ENCODE measurements around the gene TMPRSS11D. TPM values are rescaled to one million over a fixed set of nuclear protein-coding genes. Genes with fewer than 3 reads are reported as not detected.

Gene TMPRSS11D, protein sequence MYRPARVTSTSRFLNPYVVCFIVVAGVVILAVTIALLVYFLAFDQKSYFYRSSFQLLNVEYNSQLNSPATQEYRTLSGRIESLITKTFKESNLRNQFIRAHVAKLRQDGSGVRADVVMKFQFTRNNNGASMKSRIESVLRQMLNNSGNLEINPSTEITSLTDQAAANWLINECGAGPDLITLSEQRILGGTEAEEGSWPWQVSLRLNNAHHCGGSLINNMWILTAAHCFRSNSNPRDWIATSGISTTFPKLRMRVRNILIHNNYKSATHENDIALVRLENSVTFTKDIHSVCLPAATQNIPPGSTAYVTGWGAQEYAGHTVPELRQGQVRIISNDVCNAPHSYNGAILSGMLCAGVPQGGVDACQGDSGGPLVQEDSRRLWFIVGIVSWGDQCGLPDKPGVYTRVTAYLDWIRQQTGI
- polyA plus RNA-seq (2011; rRNA removed) (not detected in 2 replicates), polyA plus RNA-seq (2017; fragmentation: RNase III; extraction: RNeasy Plus Mini Kit Qiagen cat#74134 plus additional on column Dnase treatment) (not detected in 3 replicates), polyA minus RNA-seq (2011; rRNA and poly(A)+ RNA removed) (not detected in 2 replicates)
- polyA plus RNA-seq (2012; cell fraction: cytosol; rRNA removed) = not detected in 2 replicates
- polyA plus RNA-seq (2012; cell fraction: nucleus; rRNA removed) = not detected in 2 replicates

DNA sequence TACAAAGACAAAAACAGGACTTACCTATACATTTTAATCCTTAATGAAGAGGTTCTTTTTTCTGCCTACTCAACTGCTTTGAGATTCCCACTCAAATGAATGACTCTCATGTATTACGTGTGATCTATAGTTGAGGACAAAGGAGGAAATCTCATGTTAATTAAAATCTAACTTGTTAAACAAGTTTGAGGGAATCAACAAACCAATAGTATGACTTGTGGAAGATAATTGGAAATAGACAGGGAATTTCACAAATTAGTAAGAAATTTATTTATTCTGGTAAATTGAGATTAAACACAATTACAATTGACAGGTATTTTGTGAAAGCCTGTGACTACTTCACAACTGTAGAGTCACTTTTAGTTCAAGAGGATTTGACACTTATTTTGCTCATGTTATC lies at the start of gene TMPRSS11D:
TSS of gene TMPRSS11D (minus strand) at position 101 of the 400 bp plus-strand sequence. CDS start at position 32, 69 bp downstream.
- CTCF ChIA-PET = no interaction called here
- ATAC-seq = no peak
- Histone ChIP-seq H3K4me2 (no peak within 1 kb of the TSS), H3K9me3 (no peaks in the 10 kb centered on the region), H3K4me3 (no peak within 1 kb of the TSS), H3K27ac (no peak within 1 kb of the TSS), H3K4me1 (no peaks in the 10 kb centered on the region)
- FAIRE-seq = no peak
- no peak for TF ChIP-seq NR3C1 (IDR thresholded peaks at IDR 0.05)
- no peak for TF ChIP-seq HMGXB4 (CRISPR knock-in tag; IDR thresholded peaks at IDR 0.05; ENCODE audit: borderline replicate concordance)
- no peak for TF ChIP-seq HDAC2 (IDR thresholded peaks at IDR 0.05)
- TF ChIP-seq JUN (IDR thresholded peaks at IDR 0.05) = no peak
- TF ChIP-seq NPAS2 (CRISPR knock-in tag; IDR thresholded peaks at IDR 0.05; ENCODE audit: borderline replicate concordance) = no peak
- no peak for TF ChIP-seq KDM5A (IDR thresholded peaks at IDR 0.05)
- TF ChIP-seq MAZ (IDR thresholded peaks at IDR 0.05; ENCODE audit: borderline replicate concordance, low read depth, low read length) = no peak
- no peak for TF ChIP-seq ZNF302 (CRISPR knock-in tag; IDR thresholded peaks at IDR 0.05)
- no peak for TF ChIP-seq EHMT2 (IDR thresholded peaks at IDR 0.05; ENCODE audit: low read depth)
- no peak for TF ChIP-seq PHF8 (IDR thresholded peaks at IDR 0.05; ENCODE audit: borderline replicate concordance, low read depth)
- no peak for TF ChIP-seq ZSCAN20 (CRISPR knock-in tag; IDR thresholded peaks at IDR 0.05)
- no peak for TF ChIP-seq CEBPB (IDR thresholded peaks at IDR 0.05)
- no peak for TF ChIP-seq BHLHE40 (IDR thresholded peaks at IDR 0.05; ENCODE audit: low read depth, low read length)
- TF ChIP-seq, protein P1, sequence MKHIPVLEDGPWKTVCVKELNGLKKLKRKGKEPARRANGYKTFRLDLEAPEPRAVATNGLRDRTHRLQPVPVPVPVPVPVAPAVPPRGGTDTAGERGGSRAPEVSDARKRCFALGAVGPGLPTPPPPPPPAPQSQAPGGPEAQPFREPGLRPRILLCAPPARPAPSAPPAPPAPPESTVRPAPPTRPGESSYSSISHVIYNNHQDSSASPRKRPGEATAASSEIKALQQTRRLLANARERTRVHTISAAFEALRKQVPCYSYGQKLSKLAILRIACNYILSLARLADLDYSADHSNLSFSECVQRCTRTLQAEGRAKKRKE (CRISPR knock-in tag; IDR thresholded peaks at IDR 0.05; ENCODE audit: low read depth) = no peak
- TF ChIP-seq TP53 (CRISPR knock-in tag; IDR thresholded peaks at IDR 0.05) = no peak
- no peak for TF ChIP-seq RAD21 (conservative IDR thresholded peaks at IDR 0.05 in 1 of 2, IDR thresholded peaks at IDR 0.05 in 1 of 2)
- TF ChIP-seq POLR2AphosphoS2 (conservative IDR thresholded peaks at IDR 0.05; ENCODE audit: low read length) = no peak
- TF ChIP-seq NFE2L2 (conservative IDR thresholded peaks at IDR 0.05; ENCODE audit: low read length) = no peak
- TF ChIP-seq MYC (IDR thresholded peaks at IDR 0.05; ENCODE audit: borderline replicate concordance, low read length) = no peak
- 83% methylated on average over 1 of the region's 1 CpG for WGBS (ENCODE audit: missing lambda C conversion rate)
- DNase-seq (ENCODE audit: low read depth in 1 of 2, low spot score in 1 of 2) = no peak
- POLR2A ChIA-PET = no interaction called here

DNA sequence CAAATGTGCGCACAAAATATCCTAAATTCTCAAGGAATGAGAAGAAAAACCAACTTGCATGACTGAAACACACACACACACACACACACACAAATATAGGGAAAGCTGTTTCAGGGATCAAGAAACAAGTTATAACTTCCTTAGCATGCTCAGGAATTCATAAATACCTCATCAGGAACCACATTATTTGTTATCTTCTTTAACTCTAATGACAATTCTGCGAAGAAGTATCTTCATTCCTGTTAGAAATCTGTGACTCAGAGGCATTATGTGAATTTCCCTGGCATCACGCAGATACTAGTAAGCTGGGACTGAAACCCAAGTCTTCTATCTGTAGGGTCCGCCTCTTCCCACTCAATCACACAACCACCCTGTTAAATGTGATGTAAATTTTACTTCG lies 49.2 kb upstream of the TMPRSS11D start:
- Histone ChIP-seq H3K27ac (no peak overlapping the region), H3K4me1 (no peaks in the 10 kb centered on the region), H3K9me3 (no peaks in the 10 kb centered on the region), H3K4me2 (no peak overlapping the region), H3K4me3 (no peak overlapping the region)
- FAIRE-seq (no peak), DNase-seq (ENCODE audit: low read depth in 1 of 2, low spot score in 1 of 2) (no peak), ATAC-seq (no peak)
- ChIA-PET POLR2A (no interaction called here), CTCF (interaction anchor here (0.6 kb wide), 1 partner anchor 62 kb away, joined by 4 read pairs; no protein-coding TSS in a partner anchor)
- TF ChIP-seq, protein P2, sequence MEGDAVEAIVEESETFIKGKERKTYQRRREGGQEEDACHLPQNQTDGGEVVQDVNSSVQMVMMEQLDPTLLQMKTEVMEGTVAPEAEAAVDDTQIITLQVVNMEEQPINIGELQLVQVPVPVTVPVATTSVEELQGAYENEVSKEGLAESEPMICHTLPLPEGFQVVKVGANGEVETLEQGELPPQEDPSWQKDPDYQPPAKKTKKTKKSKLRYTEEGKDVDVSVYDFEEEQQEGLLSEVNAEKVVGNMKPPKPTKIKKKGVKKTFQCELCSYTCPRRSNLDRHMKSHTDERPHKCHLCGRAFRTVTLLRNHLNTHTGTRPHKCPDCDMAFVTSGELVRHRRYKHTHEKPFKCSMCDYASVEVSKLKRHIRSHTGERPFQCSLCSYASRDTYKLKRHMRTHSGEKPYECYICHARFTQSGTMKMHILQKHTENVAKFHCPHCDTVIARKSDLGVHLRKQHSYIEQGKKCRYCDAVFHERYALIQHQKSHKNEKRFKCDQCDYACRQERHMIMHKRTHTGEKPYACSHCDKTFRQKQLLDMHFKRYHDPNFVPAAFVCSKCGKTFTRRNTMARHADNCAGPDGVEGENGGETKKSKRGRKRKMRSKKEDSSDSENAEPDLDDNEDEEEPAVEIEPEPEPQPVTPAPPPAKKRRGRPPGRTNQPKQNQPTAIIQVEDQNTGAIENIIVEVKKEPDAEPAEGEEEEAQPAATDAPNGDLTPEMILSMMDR (IDR thresholded peaks at IDR 0.05) = no peak
- no peak for TF ChIP-seq BHLHE40 (IDR thresholded peaks at IDR 0.05; ENCODE audit: low read depth, low read length)
- TF ChIP-seq SMC3 (IDR thresholded peaks at IDR 0.05) = no peak
- TF ChIP-seq POLR2AphosphoS2 (conservative IDR thresholded peaks at IDR 0.05; ENCODE audit: low read length) = no peak
- TF ChIP-seq RAD21 (conservative IDR thresholded peaks at IDR 0.05 in 1 of 2, IDR thresholded peaks at IDR 0.05 in 1 of 2) = no peak
- TF ChIP-seq, protein P1 (CRISPR knock-in tag; IDR thresholded peaks at IDR 0.05; ENCODE audit: low read depth) = no peak
- TF ChIP-seq SREBF2 (IDR thresholded peaks at IDR 0.05) = no peak
- no peak for TF ChIP-seq HOXB13 (CRISPR knock-in tag; IDR thresholded peaks at IDR 0.05; ENCODE audit: low read depth)
- no peak for TF ChIP-seq HEYL (CRISPR knock-in tag; IDR thresholded peaks at IDR 0.05)
- no peak for TF ChIP-seq JUN (IDR thresholded peaks at IDR 0.05)
- no peak for TF ChIP-seq CHD2 (IDR thresholded peaks at IDR 0.05; ENCODE audit: low read length, partially characterized antibody)
- TF ChIP-seq CHD4 (IDR thresholded peaks at IDR 0.05; ENCODE audit: borderline replicate concordance) = no peak
- no peak for TF ChIP-seq PBX3 (IDR thresholded peaks at IDR 0.05)
- no peak for TF ChIP-seq TP53 (CRISPR knock-in tag; IDR thresholded peaks at IDR 0.05)
- TF ChIP-seq CEBPB (IDR thresholded peaks at IDR 0.05) = no peak
- no peak for TF ChIP-seq EHF (CRISPR knock-in tag; IDR thresholded peaks at IDR 0.05)
- 31% methylated on average over 5 of the region's 5 CpGs for WGBS (ENCODE audit: missing lambda C conversion rate)
